Upper lobe of left lung (tissue), 6 donors: ENCODE results near the gene SORBS2. TPM values are rescaled to one million over a fixed set of nuclear protein-coding genes. Genes with fewer than 3 reads are reported as not detected.

Source experiments
- ATAC-seq, 2 donors: fragments of 200-7000 bp; cut with Tn5 transposase; one replicate each; pipeline ENCODE4 v1.9.1; 2022; ENCODE audit warnings: mild to moderate bottlenecking in 2 of 2, moderate library complexity in 2 of 2; ENCODE audit not compliant: low FRiP score in 2 of 2
- DNase-seq, 2 donors: peaks; one replicate each; pipeline ENCODE4 v3.0.0-alpha.2; 2019 to 2020
- H3K27ac ChIP-seq, 4 donors: fragments of 200-600 bp; sonication (generic); one replicate each; pipeline ENCODE4 v1.5.1; 2016 to 2019
- H3K27me3 ChIP-seq, 4 donors: fragments of 200-600 bp; sonication (generic); one replicate each; pipeline ENCODE4 v1.5.1; 2017 to 2019
- H3K36me3 ChIP-seq, 4 donors: fragments of 200-600 bp; sonication (generic); one replicate each; pipeline ENCODE4 v1.5.1; 2016 to 2019
- H3K4me1 ChIP-seq, 4 donors: fragments of 200-600 bp; sonication (generic); one replicate each; pipeline ENCODE4 v1.5.1; 2018 to 2019
- H3K4me3 ChIP-seq, 4 donors: fragments of 200-600 bp; sonication (generic); one replicate each; pipeline ENCODE4 v1.5.1; 2017 to 2019; ENCODE audit warnings: mild to moderate bottlenecking in 2 of 4, moderate library complexity in 1 of 4
- H3K9me3 ChIP-seq, 4 donors: fragments of 200-600 bp; sonication (generic); one replicate each; pipeline ENCODE4 v1.5.1; 2018 to 2019
- CTCF ChIP-seq, 6 experiments: fragments of 450-650 bp in 4 of 6; fragments of 200-600 bp in 2 of 6; sonication (generic) in 2 of 6; IDR thresholded peaks; one replicate each; pipeline ENCODE4 v1.5.1; 2016 to 2019; ENCODE audit warnings: antibody characterized with exemption in 6 of 6
- EP300 ChIP-seq, 4 donors: sonication (generic); formaldehyde crosslinking; IDR thresholded peaks; one replicate each; pipeline ENCODE4 v1.5.1; 2017; ENCODE audit warnings: antibody characterized with exemption in 4 of 4, control low read depth in 2 of 4
- POLR2A ChIP-seq, 4 donors: fragments of 450-650 bp; IDR thresholded peaks; one replicate each; pipeline ENCODE4 v1.5.1; 2016 to 2017; ENCODE audit warnings: antibody characterized with exemption in 4 of 4, mild to moderate bottlenecking in 2 of 4
- POLR2AphosphoS5 ChIP-seq, 2 donors: sonication (generic); formaldehyde crosslinking; IDR thresholded peaks; one replicate each; pipeline ENCODE4 v1.5.1; 2017; ENCODE audit warnings: antibody characterized with exemption in 2 of 2
- WGBS, 2 donors: methylation state at CpG; one replicate each; pipeline ENCODE4 v1.1.5; 2017 to 2018; 5-methylcytosine and 5-hydroxymethylcytosine counted together
- total RNA-seq, 6 donors: library from RNA; depleted of rRNA in 4 of 6; stranded (reverse); fragments of >200 nt in 4 of 6; gene quantifications; one replicate each; pipeline versions ENCODE4 v1.1.0 to v1.2.1, GENCODE V29; 2016 to 2021
- donor health status: DM: no; HTN: no; CAD: no; lungs with moderate emphysema.
- donor health status: DM: no; HTN: yes; CAD: no; lungs with severe emphysema.

Gene SORBS2
- total RNA-seq, 6 donors from 2014 or later = 35.4 to 83.2 (median 58.1) TPM

- no peak for ATAC-seq
- no peaks in the 10 kb centered on the region for H3K27me3 ChIP-seq
- no peaks in the 10 kb centered on the region for H3K9me3 ChIP-seq
- WGBS, 2 donors = 86 to 93% methylated on average over 1 of the region's 1 CpG
- no peak for DNase-seq
- H3K27ac ChIP-seq = no peak overlapping the region
- H3K36me3 ChIP-seq = no peaks in the 10 kb centered on the region
- TF ChIP-seq POLR2AphosphoS5 (IDR thresholded peaks at IDR 0.05) (no peak), POLR2A (IDR thresholded peaks at IDR 0.05) (no peak), CTCF (IDR thresholded peaks at IDR 0.05) (no peak), EP300 (IDR thresholded peaks at IDR 0.05) (no peak)
- no peak overlapping the region for H3K4me3 ChIP-seq
- peaks cover 0 to 6% (median 5%) of the 10 kb centered on the region in 4 donors for H3K4me1 ChIP-seq
Observed at GRCh38 chr4:185744488-185744862, 67.5 kb downstream of the SORBS2 start.

GRCh38 chr4:185743722-185744487 lies 68.1 kb downstream of the SORBS2 start:
- H3K4me3 ChIP-seq = no peak overlapping the region
- H3K27me3 ChIP-seq = no peaks in the 10 kb centered on the region
- DNase-seq = no peak
- H3K4me1 ChIP-seq = peaks cover 0 to 8% (median 8%) of the 10 kb centered on the region in 4 donors
- no peak for ATAC-seq
- TF ChIP-seq CTCF (IDR thresholded peaks at IDR 0.05) (no peak), POLR2AphosphoS5 (IDR thresholded peaks at IDR 0.05) (no peak), EP300 (IDR thresholded peaks at IDR 0.05) (no peak), POLR2A (IDR thresholded peaks at IDR 0.05) (no peak)
- no peak overlapping the region for H3K27ac ChIP-seq
- no peaks in the 10 kb centered on the region for H3K9me3 ChIP-seq
- 75 to 95% methylated on average over 2 of the region's 2 CpGs for WGBS, 2 donors
- H3K36me3 ChIP-seq = no peaks in the 10 kb centered on the region

GRCh38 chr4:185742766-185743165 lies 69.2 kb downstream of the SORBS2 start:
- Histone ChIP-seq H3K36me3 (no peaks in the 10 kb centered on the region), H3K4me3 (no peak overlapping the region), H3K4me1 (peaks cover 3 to 17% (median 13%) of the 10 kb centered on the region in 4 donors), H3K27me3 (no peaks in the 10 kb centered on the region), H3K27ac (no peak overlapping the region), H3K9me3 (no peaks in the 10 kb centered on the region)
- TF ChIP-seq CTCF (IDR thresholded peaks at IDR 0.05) = no peak
- TF ChIP-seq EP300 (IDR thresholded peaks at IDR 0.05) = no peak
- no peak for TF ChIP-seq POLR2AphosphoS5 (IDR thresholded peaks at IDR 0.05)
- TF ChIP-seq POLR2A (IDR thresholded peaks at IDR 0.05) = no peak
- no peak for ATAC-seq
- 82 to 85% methylated on average over 8 of the region's 8 CpGs for WGBS, 2 donors
- no peak for DNase-seq

- Histone ChIP-seq H3K9me3 (no peaks in the 10 kb centered on the region), H3K27ac (no peak overlapping the region), H3K4me1 (peaks cover 3 to 20% (median 15%) of the 10 kb centered on the region in 4 donors), H3K27me3 (no peaks in the 10 kb centered on the region), H3K36me3 (no peaks in the 10 kb centered on the region), H3K4me3 (no peak overlapping the region)
- ATAC-seq = no peak
- DNase-seq = no peak
- 86 to 98% methylated on average over 6 of the region's 6 CpGs for WGBS, 2 donors
- no peak for TF ChIP-seq CTCF (IDR thresholded peaks at IDR 0.05)
- no peak for TF ChIP-seq POLR2A (IDR thresholded peaks at IDR 0.05)
Observed at GRCh38 chr4:185741795-185742194, 70.2 kb downstream of the SORBS2 start.

GRCh38 chr4:185740471-185740873 lies 71.5 kb downstream of the SORBS2 start:
- Histone ChIP-seq H3K4me3 (no peak overlapping the region), H3K36me3 (no peaks in the 10 kb centered on the region), H3K9me3 (no peaks in the 10 kb centered on the region), H3K4me1 (peaks cover 3 to 24% (median 15%) of the 10 kb centered on the region in 4 donors), H3K27ac (no peak overlapping the region), H3K27me3 (no peaks in the 10 kb centered on the region)
- ATAC-seq (no peak), DNase-seq (no peak)
- WGBS, 2 donors = 77 to 79% methylated on average over 4 of the region's 4 CpGs
- TF ChIP-seq POLR2AphosphoS5 (IDR thresholded peaks at IDR 0.05) (no peak), CTCF (IDR thresholded peaks at IDR 0.05) (no peak), EP300 (IDR thresholded peaks at IDR 0.05) (no peak)
